ENCODE measurements around the gene PLD1.
A peak's percentile ranks its signal among the peaks of the same experiment; 100 is the strongest.

- TF ChIP-seq CTCF (IDR thresholded peaks at IDR 0.05; ENCODE audit: low read depth, low read length, missing input control), result no peak
- peak; percentile 60 for TF ChIP-seq YY1 (IDR thresholded peaks at IDR 0.05)
- no peak for TF ChIP-seq REST (IDR thresholded peaks at IDR 0.05)
- no peak for TF ChIP-seq ATF3 (IDR thresholded peaks at IDR 0.05)
- TF ChIP-seq SP1 (IDR thresholded peaks at IDR 0.05), result no peak
- peak in 1 of 2 donors; percentile 23 for TF ChIP-seq RAD21 (IDR thresholded peaks at IDR 0.05)
- no peak for TF ChIP-seq TAF1 (conservative IDR thresholded peaks at IDR 0.05)
- peak in 1 of 2 donors; percentile 28 for TF ChIP-seq EGR1 (IDR thresholded peaks at IDR 0.05; ENCODE audit: low read depth in 2 of 2)
- peak in 1 of 2 donors; percentile 42 for TF ChIP-seq RXRA (IDR thresholded peaks at IDR 0.05)
- TF ChIP-seq FOXA1 (IDR thresholded peaks at IDR 0.05), result no peak
- peak in 1 of 2 donors; percentile 41 for TF ChIP-seq HNF4A (conservative IDR thresholded peaks at IDR 0.05)
Measured at GRCh38 chr3:171615686-171616085, 194.6 kb downstream of the PLD1 start.
